K562 (cell line): ENCODE results near the gene PDCD7. TPM values are rescaled to one million over a fixed set of nuclear protein-coding genes. Genes with fewer than 3 reads are reported as not detected.

ENCODE experiments used
- ATAC-seq: fragments of 200-7000 bp; cut with Tn5 transposase; 3 replicates; pipeline ENCODE4 v1.9.1; 2020; ENCODE audit warnings: moderate library complexity
- BruUV-seq: library from RNA; stranded (reverse); fragments of 400-500 nt; replicated peaks from 2 replicates; lab custom pipeline; 2021; lab: Mats Ljungman, UMichigan
- CTCF ChIA-PET: fragments of 300-600 bp; formaldehyde crosslinking; extraction: SDS; loops from one replicate; lab custom pipeline; 2021; ENCODE audit warnings: low intra/inter-chr PET ratio; lab: Yijun Ruan, JAX
- POLR2A ChIA-PET: fragments of 300-600, 350-650 bp; sonication (Branson Sonifier 250); formaldehyde crosslinking; extraction: SDS; loops from one replicate; lab custom pipeline; 2021; ENCODE audit warnings: antibody characterized with exemption, inconsistent platforms; lab: Yijun Ruan, JAX
- DNase-seq, 4 experiments: peaks; one replicate each; pipeline versions ENCODE4 v3.0.0 to v3.0.0-alpha.2; 2011 to 2018; ENCODE audit warnings: low spot score in 3 of 4, mixed read lengths in 3 of 4; ENCODE audit errors: extremely low read depth in 1 of 4
- FAIRE-seq: peaks from 2 replicates; lab custom pipeline; 2011; peaks lifted over from hg19 to GRCh38; lab: Jason Lieb, UNC
- H2AFZ ChIP-seq: 2 replicates; pipeline ENCODE4 v1.6.0; 2011; ENCODE audit warnings: low read depth, low read length, control low read depth, inconsistent platforms
- H3K27ac ChIP-seq: fragments of 200-600 bp; 3 replicates; pipeline ENCODE4 v1.8.0; 2011; ENCODE audit warnings: low read depth, mild to moderate bottlenecking, control low read depth, inconsistent platforms, low read length, moderate library complexity, mixed read lengths; ENCODE audit errors: extremely low read depth
- H3K27me3 ChIP-seq, 2 experiments: fragments of 300-600 bp in 1 of 2; 2 replicates in 1 of 2; 3 replicates in 1 of 2; pipeline versions ENCODE4 v1.6.0 to v1.8.0; 2011; ENCODE audit warnings: inconsistent platforms in 2 of 2, low read length in 2 of 2, mild to moderate bottlenecking in 1 of 2, mixed read lengths in 1 of 2, moderate library complexity in 1 of 2; ENCODE audit not compliant: control insufficient read depth in 2 of 2, insufficient read depth in 2 of 2
- H3K36me3 ChIP-seq: fragments of 300-600 bp; 3 replicates; pipeline ENCODE4 v1.8.0; 2011; ENCODE audit warnings: mild to moderate bottlenecking, low read length, inconsistent platforms; ENCODE audit not compliant: control insufficient read depth, insufficient read depth
- H3K4me1 ChIP-seq, 2 experiments: fragments of 200-600 bp in 1 of 2; replicated peaks in 1 of 2; 2 replicates in 1 of 2; 3 replicates in 1 of 2; pipeline versions ENCODE4 v1.5.1 to v1.8.0; 2011; ENCODE audit warnings: inconsistent platforms in 2 of 2, low read length in 2 of 2, mild to moderate bottlenecking in 1 of 2, mixed read lengths in 1 of 2, moderate library complexity in 1 of 2; ENCODE audit not compliant: control insufficient read depth in 2 of 2, insufficient read depth in 2 of 2
- H3K4me2 ChIP-seq: 2 replicates; pipeline ENCODE4 v1.6.1; 2011; ENCODE audit warnings: low read length, control low read depth, inconsistent platforms, mixed read lengths; ENCODE audit not compliant: insufficient read depth
- H3K4me3 ChIP-seq: fragments of 200-600 bp; sonication (generic), shearing (Covaris generic); 2 replicates; pipeline ENCODE4 v1.5.1; 2016; ENCODE audit warnings: control low read depth, inconsistent platforms
- H3K79me2 ChIP-seq: fragments of 200-600 bp; 3 replicates; pipeline ENCODE4 v1.8.0; 2011; ENCODE audit warnings: low read length, inconsistent platforms; ENCODE audit not compliant: control insufficient read depth, insufficient read depth
- H3K9ac ChIP-seq, 2 experiments: 2 replicates each; pipeline versions ENCODE4 v1.6.0 to v1.6.1; 2011; ENCODE audit warnings: low read depth in 2 of 2, low read length in 2 of 2, control low read depth in 1 of 2, inconsistent platforms in 1 of 2, mild to moderate bottlenecking in 1 of 2, mixed read lengths in 1 of 2; ENCODE audit not compliant: insufficient read depth in 1 of 2
- H3K9me1 ChIP-seq: one replicate; pipeline ENCODE4 v1.6.0; 2011; ENCODE audit warnings: inconsistent platforms, mild to moderate bottlenecking, low read length, moderate library complexity; ENCODE audit not compliant: control insufficient read depth, insufficient read depth
- H3K9me3 ChIP-seq: replicated peaks from 2 replicates; pipeline ENCODE4 v1.5.1; 2011; ENCODE audit warnings: low read depth, low read length, inconsistent platforms; ENCODE audit not compliant: control insufficient read depth, insufficient read depth
- H4K20me1 ChIP-seq: replicated peaks from 2 replicates; pipeline ENCODE4 v1.6.1; 2011; ENCODE audit warnings: low read length, inconsistent platforms, mixed read lengths; ENCODE audit not compliant: control insufficient read depth, insufficient read depth
- C11orf30 ChIP-seq: fragments of 450-650 bp; IDR thresholded peaks from 2 replicates; pipeline ENCODE4 v1.6.1; 2016; ENCODE audit warnings: low read depth, mild to moderate bottlenecking
- CBX3 ChIP-seq, 2 experiments: IDR thresholded peaks; 1 replicate in 1 of 2; 2 replicates in 1 of 2; pipeline ENCODE4 v1.6.1; 2012; ENCODE audit warnings: inconsistent platforms in 2 of 2, low read length in 2 of 2, borderline replicate concordance in 1 of 2, control low read depth in 1 of 2
- CEBPB ChIP-seq: fragments of 450-650 bp; IDR thresholded peaks from 2 replicates; pipeline ENCODE4 v1.6.1; 2016; ENCODE audit warnings: missing genetic modification characterization, missing compliant biosample characterization
- FOXJ2 ChIP-seq: fragments of 200-800 bp; sonication (Bioruptor generic); IDR thresholded peaks from 2 replicates; pipeline ENCODE4 v1.6.1; 2016; ENCODE audit warnings: missing genetic modification characterization, missing compliant biosample characterization
- JUN ChIP-seq, 2 experiments: sonication (generic) in 1 of 2; formaldehyde crosslinking in 1 of 2; IDR thresholded peaks; 2 replicates each; pipeline versions ENCODE4 v1.6.1 to v1.8.0; 2012 to 2022; ENCODE audit warnings: borderline replicate concordance in 2 of 2, mild to moderate bottlenecking in 2 of 2, improper control_type of control experiment in 1 of 2, low read depth in 1 of 2, low read length in 1 of 2, missing genetic modification reagents in 1 of 2
- KDM2B ChIP-seq: fragments of 250-450 bp; sonication (Bioruptor Pico); IDR thresholded peaks from 2 replicates; pipeline ENCODE4 v1.8.0; 2021; ENCODE audit warnings: mild to moderate bottlenecking, moderate library complexity
- PURB ChIP-seq: sonication (generic); formaldehyde crosslinking; IDR thresholded peaks from 2 replicates; pipeline ENCODE4 v1.9.0; 2021; ENCODE audit warnings: low read depth, mild to moderate bottlenecking, missing genetic modification reagents
- SRSF3 ChIP-seq: fragments of 200-400 bp; formaldehyde crosslinking; IDR thresholded peaks from 2 replicates; pipeline ENCODE4 v1.6.1; 2016; ENCODE audit warnings: mild to moderate bottlenecking, low read length, moderate library complexity; ENCODE audit not compliant: insufficient read depth
- TAF1 ChIP-seq: IDR thresholded peaks from 2 replicates; pipeline ENCODE4 v1.6.1; 2011; ENCODE audit warnings: mild to moderate bottlenecking, low read length, moderate library complexity; ENCODE audit not compliant: insufficient read depth, control insufficient read depth, severe bottlenecking; ENCODE audit errors: extremely low read depth
- TCF3 ChIP-seq: sonication (generic); formaldehyde crosslinking; IDR thresholded peaks from 2 replicates; pipeline ENCODE4 v1.4.0; 2020; ENCODE audit warnings: mild to moderate bottlenecking, missing genetic modification reagents
- TEAD2 ChIP-seq: fragments of 450-650 bp; IDR thresholded peaks from 2 replicates; pipeline ENCODE4 v1.6.1; 2016; ENCODE audit warnings: missing genetic modification characterization, control low read depth, missing compliant biosample characterization
- YBX1 ChIP-seq: fragments of 450-650 bp; IDR thresholded peaks from 2 replicates; pipeline ENCODE4 v1.7.1; 2016; ENCODE audit warnings: mild to moderate bottlenecking
- WGBS: fragments of 100-300 bp; shearing (Covaris generic); methylation state at CpG from one replicate; pipeline ENCODE4 v1.1.6; 2016; ENCODE audit warnings: low coverage, mixed read lengths; ENCODE audit not compliant: insufficient coverage; ENCODE audit errors: missing lambda C conversion rate; 5-methylcytosine and 5-hydroxymethylcytosine counted together
- in situ Hi-C: fragments of 300-500 bp; cut with MboI; formaldehyde crosslinking; loops from 4 replicates; pipeline ENCODE4 v1.15.0; 2018; ENCODE audit warnings: inconsistent platforms, mixed read lengths
- intact Hi-C: fragments of 100-400 bp; cut with micrococcal nuclease; formaldehyde crosslinking; loops from 2 replicates; pipeline ENCODE4 v1.14.2; 2022
- polyA plus RNA-seq, 8 experiments: library from polyadenylated mRNA; depleted of rRNA in 4 of 8; stranded (reverse) in 5 of 8; unstranded in 3 of 8; fragments of >200 nt; fragmentation: Nextera tagmentation in 2 of 8; fragmentation: Illumina TruSeq in 1 of 8; extraction: Ambion mirVana in 2 of 8; extraction: Trizol in 1 of 8; gene quantifications; 2 replicates each; pipeline versions ENCODE4 v1.2.1 to v1.2.3, GENCODE V29; 2011 to 2014; ENCODE audit warnings: inconsistent platforms in 1 of 8, missing spikeins in 1 of 8
- total RNA-seq, 7 experiments: library from RNA; depleted of rRNA in 6 of 7; stranded (reverse); fragments of >200 nt in 6 of 7; fragmentation: Illumina TruSeq in 2 of 7; extraction: Trizol in 2 of 7; gene quantifications; 2 replicates each; pipeline versions ENCODE4 v1.2.1 to v1.2.3, GENCODE V29; 2011 to 2021; ENCODE audit warnings: low replicate concordance in 1 of 7

PDCD7 gene
- total and polyA plus RNA-seq, 9 of the 15 experiments (the other 6 are each of a cell fraction or from before 2014, with no cell fraction given): 11.8 to 30.2 (median 18.8) TPM

- Histone ChIP-seq H3K27me3 (peaks cover 3 to 30% of the 10 kb centered on the region in 2 experiments; a peak in 3 of 5 replicates), H2AFZ (no peak overlapping the region), H3K79me2 (no peaks in the 10 kb centered on the region), H3K36me3 (no peaks in the 10 kb centered on the region), H3K4me1 (peaks cover 0 to 16% of the 10 kb centered on the region in 2 experiments; a peak in 1 of 5 replicates), H3K9me1 (no peaks in the 10 kb centered on the region), H3K4me2 (no peak overlapping the region), H3K9ac (no peak overlapping the region), H3K4me3 (no peak overlapping the region), H3K27ac (no peak overlapping the region), H4K20me1 (0 out of 2 replicates have a peak, but pooled peaks cover 3% of the 10 kb centered on the region), H3K9me3 (no peaks in the 10 kb centered on the region)
- ATAC-seq: no peak
- WGBS: 9% methylated on average over 1 of the region's 1 CpG
- no peak for TF ChIP-seq PURB
- TF ChIP-seq FOXJ2 (tag): no peak
- TF ChIP-seq CBX3 (IDR thresholded peaks at IDR 0.05; ENCODE audit: borderline replicate concordance in 1 of 2, low read length in 2 of 2): no peak
- no peak for TF ChIP-seq SRSF3
- no peak for TF ChIP-seq C11orf30
- TF ChIP-seq TEAD2 (tag): no peak
- TF ChIP-seq CEBPB (tag): no peak
- no peak for TF ChIP-seq KDM2B
- no peak for TF ChIP-seq TAF1
- TF ChIP-seq JUN (IDR thresholded peaks at IDR 0.05; ENCODE audit: borderline replicate concordance, low read depth, low read length): no peak
- TF ChIP-seq JUN (CRISPR knock-in tag; IDR thresholded peaks at IDR 0.05; ENCODE audit: borderline replicate concordance): no peak
- TF ChIP-seq YBX1: no peak
- no peak for TF ChIP-seq TCF3 (CRISPR knock-in tag)
- ChIA-PET CTCF (no interaction called here), POLR2A (interaction anchor here (0.9 to 1.0 kb wide), 2 partner anchors 12 to 233 kb away, joined by 3 to 4 read pairs; partner anchors contain the start of gene RNU5B-1)
- BruUV-seq: no TSS peak
- DNase-seq: no peak
- intact Hi-C loops: no loop called here
- in situ Hi-C loops: no loop called here
- no peak for FAIRE-seq
Measured at GRCh38 chr15:65072027-65072426, 61.6 kb downstream of the PDCD7 start.
